ENCODE measurements around the gene TDRD7.

TDRD7 gene

GRCh38 chr9:97474372-97474925 lies 62.6 kb downstream of the TDRD7 start:
- TF ChIP-seq EZH2 (IDR thresholded peaks at IDR 0.05; ENCODE audit: borderline replicate concordance, low read length), result no peak
- TF ChIP-seq CTCF (IDR thresholded peaks at IDR 0.05; ENCODE audit: low read length), result no peak

GRCh38 chr9:97475059-97475458 lies 63.2 kb downstream of the TDRD7 start:
- Histone ChIP-seq H3K27me3 (ENCODE audit: insufficient read depth, low read length) (no peaks in the 10 kb centered on the region), H3K79me2 (ENCODE audit: insufficient read depth, low read length) (no peaks in the 10 kb centered on the region), H3F3A (ENCODE audit: insufficient read depth, low read length) (no peaks in the 10 kb centered on the region), H3K36me3 (ENCODE audit: insufficient read depth, low read length) (no peaks in the 10 kb centered on the region), H3K9me3 (ENCODE audit: low read length) (no peaks in the 10 kb centered on the region), H3K4me2 (ENCODE audit: low read length) (no peak overlapping the region), H3K9me2 (ENCODE audit: low read depth, low read length) (no peaks in the 10 kb centered on the region), H3K27ac (ENCODE audit: low read depth, low read length, poor library complexity, severe bottlenecking) (no peak overlapping the region), H4K20me1 (ENCODE audit: insufficient read depth, low read length) (no peaks in the 10 kb centered on the region; the same call in 1 of the 2 replicates), H2AFZ (ENCODE audit: low read length) (no peak overlapping the region), H3K4me3 (ENCODE audit: low read depth, low read length, poor library complexity, severe bottlenecking) (no peak overlapping the region), H3K9ac (ENCODE audit: low read length) (no peak overlapping the region), H3K4me1 (ENCODE audit: insufficient read depth, low read length, severe bottlenecking) (no peaks in the 10 kb centered on the region)
- TF ChIP-seq EZH2 (IDR thresholded peaks at IDR 0.05; ENCODE audit: borderline replicate concordance, low read length) (no peak), CTCF (IDR thresholded peaks at IDR 0.05; ENCODE audit: low read length) (no peak)

More at GRCh38 chr9:97474372-97474925, 62.6 kb downstream of the TDRD7 start:
- Histone ChIP-seq H3K27ac (ENCODE audit: low read depth, low read length, poor library complexity, severe bottlenecking) (no peak overlapping the region), H3K4me3 (ENCODE audit: low read depth, low read length, poor library complexity, severe bottlenecking) (no peak overlapping the region), H3K9me2 (ENCODE audit: low read depth, low read length) (no peaks in the 10 kb centered on the region), H3K36me3 (ENCODE audit: insufficient read depth, low read length) (no peaks in the 10 kb centered on the region), H3K4me1 (ENCODE audit: insufficient read depth, low read length, severe bottlenecking) (no peaks in the 10 kb centered on the region), H3K9ac (ENCODE audit: low read length) (no peak overlapping the region), H3K9me3 (ENCODE audit: low read length) (no peaks in the 10 kb centered on the region), H2AFZ (ENCODE audit: low read length) (no peak overlapping the region), H3K79me2 (ENCODE audit: insufficient read depth, low read length) (no peaks in the 10 kb centered on the region), H3K27me3 (ENCODE audit: insufficient read depth, low read length) (no peaks in the 10 kb centered on the region), H3K4me2 (ENCODE audit: low read length) (no peak overlapping the region), H4K20me1 (ENCODE audit: insufficient read depth, low read length) (no peaks in the 10 kb centered on the region; the same call in 1 of the 2 replicates), H3F3A (ENCODE audit: insufficient read depth, low read length) (no peaks in the 10 kb centered on the region)

- Histone ChIP-seq H3K4me3 (ENCODE audit: low read depth, low read length, poor library complexity, severe bottlenecking) (no peak overlapping the region), H3K9me2 (ENCODE audit: low read depth, low read length) (no peaks in the 10 kb centered on the region), H3K4me2 (ENCODE audit: low read length) (no peak overlapping the region), H3K9ac (ENCODE audit: low read length) (no peak overlapping the region), H3K36me3 (ENCODE audit: insufficient read depth, low read length) (peaks cover 5% of the 10 kb centered on the region; the same call in 1 of the 2 replicates), H3K79me2 (ENCODE audit: insufficient read depth, low read length) (no peaks in the 10 kb centered on the region), H3K27ac (ENCODE audit: low read depth, low read length, poor library complexity, severe bottlenecking) (no peak overlapping the region), H3F3A (ENCODE audit: insufficient read depth, low read length) (no peaks in the 10 kb centered on the region), H3K4me1 (ENCODE audit: insufficient read depth, low read length, severe bottlenecking) (no peaks in the 10 kb centered on the region), H4K20me1 (ENCODE audit: insufficient read depth, low read length) (no peaks in the 10 kb centered on the region), H3K9me3 (ENCODE audit: low read length) (no peaks in the 10 kb centered on the region), H2AFZ (ENCODE audit: low read length) (no peak overlapping the region), H3K27me3 (ENCODE audit: insufficient read depth, low read length) (no peaks in the 10 kb centered on the region)
- no peak for TF ChIP-seq CTCF (IDR thresholded peaks at IDR 0.05; ENCODE audit: low read length)
- no peak for TF ChIP-seq EZH2 (IDR thresholded peaks at IDR 0.05; ENCODE audit: borderline replicate concordance, low read length)
Measured at GRCh38 chr9:97478301-97478981, 66.5 kb downstream of the TDRD7 start.

Data from OCI-LY1 (cell line).